AG09309 (cell line): ENCODE data around the gene GPR68.

Experiments used
- DNase-seq: peaks from one replicate; pipeline ENCODE4 v3.0.0-alpha.2; 2010; ENCODE audit warnings: low read depth
- H3K4me3 ChIP-seq: 2 replicates; pipeline ENCODE4 v1.5.1; 2011; ENCODE audit warnings: mild to moderate bottlenecking, low read depth, low read length, moderate library complexity; ENCODE audit not compliant: control insufficient read depth
- CTCF ChIP-seq: IDR thresholded peaks from 2 replicates; pipeline ENCODE4 v1.5.1; 2011; ENCODE audit warnings: mild to moderate bottlenecking, low read depth, low read length, inconsistent platforms; ENCODE audit not compliant: insufficient read depth, control insufficient read depth; ENCODE audit errors: missing control alignments

The GPR68 gene

GRCh38 chr14:91244501-91244901 is at the start of gene GPR68:
Gene GPR68 (minus strand): TSS chr14:91244704. CDS start chr14:91235050, 9,654 bp downstream.
- peak within 1 kb of the TSS; percentile 48 for H3K4me3 ChIP-seq
- DNase-seq: peak; percentile 62
- no peak for TF ChIP-seq CTCF

- DNase-seq: no peak
- H3K4me3 ChIP-seq: no peak overlapping the region
- no peak for TF ChIP-seq CTCF
These were observed 49.6 kb upstream of the GPR68 start for GRCh38 chr14:91294153-91294552.

- DNase-seq: no peak
- no peak overlapping the region for H3K4me3 ChIP-seq
- no peak for TF ChIP-seq CTCF
These were observed 48.8 kb upstream of the GPR68 start for GRCh38 chr14:91293281-91293680.

GRCh38 chr14:91292491-91292890 is 48.0 kb upstream of the GPR68 start:
- no peak for DNase-seq
- TF ChIP-seq CTCF: no peak
- H3K4me3 ChIP-seq: no peak overlapping the region

GRCh38 chr14:91291786-91292405 is 47.4 kb upstream of the GPR68 start:
- no peak overlapping the region for H3K4me3 ChIP-seq
- no peak for DNase-seq
- no peak for TF ChIP-seq CTCF

GRCh38 chr14:91290986-91291385 is 46.5 kb upstream of the GPR68 start:
- H3K4me3 ChIP-seq: no peak overlapping the region
- no peak for TF ChIP-seq CTCF
- DNase-seq: no peak
